ENCODE measurements around the gene IFT81. TPM values are rescaled to one million over a fixed set of nuclear protein-coding genes. Genes with fewer than 3 reads are reported as not detected.

IFT81 gene
- total and polyA plus RNA-seq, 2 donors (not counting 1 experiment from before 2014, with no cell fraction given): 0.43 to 6.8 TPM

DNA sequence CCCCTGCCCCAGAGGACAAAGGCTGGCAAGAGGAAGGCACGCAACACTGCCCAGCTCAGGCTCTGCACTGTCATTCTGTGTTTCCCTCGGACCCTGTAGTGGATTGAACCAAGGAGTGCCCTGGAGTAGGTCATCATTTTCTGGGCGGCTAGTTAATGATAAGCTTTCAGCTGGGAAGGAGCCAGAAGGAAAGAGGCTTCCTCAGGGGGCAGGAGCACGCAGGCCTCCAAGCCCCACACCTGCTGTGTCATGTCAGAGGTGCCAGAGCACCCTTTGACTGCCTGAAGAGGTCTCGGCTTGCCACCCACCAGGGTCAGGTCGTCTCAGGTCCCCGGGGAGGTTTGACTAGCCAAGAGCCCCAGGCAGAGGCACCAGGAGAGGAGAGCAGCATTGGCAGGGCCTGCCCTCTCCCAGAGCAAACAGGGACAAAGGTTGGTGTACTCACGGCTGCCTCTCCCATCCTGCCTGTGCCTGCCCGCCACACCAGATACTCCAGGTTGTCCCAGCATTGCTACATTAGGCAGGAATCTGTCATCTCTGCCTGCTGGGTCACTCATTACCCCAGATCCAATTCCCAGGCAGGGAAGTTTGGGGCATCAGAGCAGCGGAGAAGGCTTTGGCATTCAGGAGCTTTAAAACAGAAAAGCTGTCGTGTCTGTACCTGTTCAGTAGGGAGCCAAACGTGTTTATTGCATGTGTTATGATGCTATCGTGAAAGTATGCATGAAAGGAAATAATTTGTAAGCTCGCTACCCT lies 123.4 kb downstream of the IFT81 start:
- DNase-seq (no peak), ATAC-seq (ENCODE audit: low read depth) (no peak)
- ChIA-PET CTCF (interaction anchor here (1.6 to 2.3 kb wide), 2 partner anchors 13 to 148 kb away, joined by 3 to 11 read pairs; no protein-coding TSS in a partner anchor), POLR2A (no interaction called here)
- Histone ChIP-seq H3K36me3 (replicated peaks in 1 of 2; ENCODE audit: control extremely low read depth in 1 of 2, control insufficient read depth in 1 of 2, extremely low read depth in 1 of 2, insufficient read depth in 2 of 2, low read length in 1 of 2) (no peaks in the 10 kb centered on the region), H3K27ac (ENCODE audit: low read length in 2 of 2) (no peak overlapping the region), H3K9me3 (ENCODE audit: control extremely low read depth in 1 of 3, control insufficient read depth in 2 of 3, insufficient read depth in 1 of 3, low read length in 2 of 3) (peaks cover 0 to 3% (median 0%) of the 10 kb centered on the region in 3 donors), H4K20me1 (ENCODE audit: control insufficient read depth, insufficient read depth, low read length, poor library complexity, severe bottlenecking) (no peaks in the 10 kb centered on the region), H3K27me3 (replicated peaks in 1 of 4; ENCODE audit: control extremely low read depth in 1 of 4, control insufficient read depth in 3 of 4, insufficient read depth in 4 of 4, low read length in 3 of 4) (no peaks in the 10 kb centered on the region), H3K4me1 (ENCODE audit: control insufficient read depth in 2 of 2, insufficient read depth in 2 of 2, low read length in 2 of 2) (peaks cover 0 to 5% of the 10 kb centered on the region in 2 donors), H3K79me2 (ENCODE audit: control insufficient read depth, insufficient read depth, low read length) (no peaks in the 10 kb centered on the region), H3K4me2 (replicated peaks; ENCODE audit: low read depth, low read length, poor library complexity, severe bottlenecking) (no peak overlapping the region), H2AFZ (ENCODE audit: insufficient read depth, low read depth, low read length, poor library complexity, severe bottlenecking) (no peak overlapping the region), H3K4me3 (ENCODE audit: control extremely low read depth in 1 of 5, extremely low read depth in 1 of 5, insufficient read depth in 1 of 5, low read depth in 2 of 5, low read length in 4 of 5) (no peak overlapping the region), H3K9ac (ENCODE audit: low read length) (no peak overlapping the region)
- TF ChIP-seq EZH2 (IDR thresholded peaks at IDR 0.05; ENCODE audit: borderline replicate concordance, insufficient read depth, low read depth, low read length, poor library complexity, severe bottlenecking) (no peak), CTCF (IDR thresholded peaks at IDR 0.05) (no peak)
- H3K27me3 Mint-ChIP-seq: peaks cover 4% of the 10 kb centered on the region
- intact Hi-C loops (cut with micrococcal nuclease): no loop called here
- no peak overlapping the region for H3K27ac Mint-ChIP-seq
- no peak overlapping the region for H3K4me3 Mint-ChIP-seq
- peaks cover 7% of the 10 kb centered on the region for H3K4me1 Mint-ChIP-seq
- WGBS (ENCODE audit: insufficient coverage): 93% methylated on average over 14 of the region's 14 CpGs
- no peaks in the 10 kb centered on the region for H3K9me3 Mint-ChIP-seq (ENCODE audit: insufficient read depth)

- intact Hi-C loops (cut with micrococcal nuclease): no loop called here
- Histone ChIP-seq H3K4me2 (replicated peaks; ENCODE audit: low read depth, low read length, poor library complexity, severe bottlenecking) (no peak overlapping the region), H3K9me3 (ENCODE audit: control extremely low read depth in 1 of 3, control insufficient read depth in 2 of 3, insufficient read depth in 1 of 3, low read length in 2 of 3) (peaks cover 0 to 3% (median 0%) of the 10 kb centered on the region in 3 donors), H2AFZ (ENCODE audit: insufficient read depth, low read depth, low read length, poor library complexity, severe bottlenecking) (no peak overlapping the region), H3K27ac (ENCODE audit: low read length in 2 of 2) (no peak overlapping the region), H3K36me3 (replicated peaks in 1 of 2; ENCODE audit: control extremely low read depth in 1 of 2, control insufficient read depth in 1 of 2, extremely low read depth in 1 of 2, insufficient read depth in 2 of 2, low read length in 1 of 2) (no peaks in the 10 kb centered on the region), H3K9ac (ENCODE audit: low read length) (no peak overlapping the region), H4K20me1 (ENCODE audit: control insufficient read depth, insufficient read depth, low read length, poor library complexity, severe bottlenecking) (no peaks in the 10 kb centered on the region), H3K27me3 (replicated peaks in 1 of 4; ENCODE audit: control extremely low read depth in 1 of 4, control insufficient read depth in 3 of 4, insufficient read depth in 4 of 4, low read length in 3 of 4) (no peaks in the 10 kb centered on the region), H3K79me2 (ENCODE audit: control insufficient read depth, insufficient read depth, low read length) (no peaks in the 10 kb centered on the region), H3K4me3 (ENCODE audit: control extremely low read depth in 1 of 5, extremely low read depth in 1 of 5, insufficient read depth in 1 of 5, low read depth in 2 of 5, low read length in 4 of 5) (no peak overlapping the region), H3K4me1 (ENCODE audit: control insufficient read depth in 2 of 2, insufficient read depth in 2 of 2, low read length in 2 of 2) (peaks cover 0 to 5% of the 10 kb centered on the region in 2 donors)
- peaks cover 3% of the 10 kb centered on the region for H3K27me3 Mint-ChIP-seq
- no peak overlapping the region for H3K4me3 Mint-ChIP-seq
- H3K4me1 Mint-ChIP-seq: peaks cover 7% of the 10 kb centered on the region
- ChIA-PET POLR2A (no interaction called here), CTCF (interaction anchor here (1.5 kb wide), 1 partner anchor 148 kb away, joined by 5 read pairs; no protein-coding TSS in a partner anchor)
- no peak overlapping the region for H3K27ac Mint-ChIP-seq
- DNase-seq (no peak), ATAC-seq (ENCODE audit: low read depth) (no peak)
- H3K9me3 Mint-ChIP-seq (ENCODE audit: insufficient read depth): no peaks in the 10 kb centered on the region
- 100% methylated on average over 4 of the region's 4 CpGs for WGBS (ENCODE audit: insufficient coverage)
- no peak for TF ChIP-seq CTCF (IDR thresholded peaks at IDR 0.05)
- no peak for TF ChIP-seq EZH2 (IDR thresholded peaks at IDR 0.05; ENCODE audit: borderline replicate concordance, insufficient read depth, low read depth, low read length, poor library complexity, severe bottlenecking)
These were observed 123.9 kb downstream of the IFT81 start for GRCh38 chr12:110248096-110248447.

Measured in B cell (primary cell).